Amniotic epithelial cell (primary cell): ENCODE results near the gene PTPN22.
"Not testable (repeated sequence)": the region's sequence is repeated elsewhere in the genome, so short reads cannot be mapped to it uniquely, and the experiment has no call there.

Source experiments
- DNase-seq: peaks from one replicate; pipeline ENCODE4 v3.0.0-alpha.2; 2010; ENCODE audit warnings: low read depth

Gene PTPN22

DNA sequence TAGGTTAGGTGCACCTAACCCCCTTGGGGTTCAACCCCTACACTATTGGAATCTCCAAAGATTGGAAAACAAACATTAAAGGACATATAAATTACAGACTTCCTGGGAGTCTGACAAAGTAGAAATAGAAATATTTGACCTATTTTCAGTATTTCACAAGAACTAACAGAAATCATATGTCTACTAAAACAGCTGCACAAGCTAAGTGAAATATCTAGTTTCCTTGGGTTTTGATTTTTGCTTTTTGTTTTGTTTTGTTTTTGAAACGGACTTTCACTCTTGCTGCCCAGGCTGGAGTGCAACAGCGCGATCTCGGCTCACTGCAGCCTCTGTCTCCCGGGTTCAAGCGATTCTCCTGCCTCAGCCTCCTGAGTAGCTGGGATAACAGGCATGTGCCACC is 18.8 kb downstream of the PTPN22 start:
- DNase-seq: not testable (repeated sequence)

DNA sequence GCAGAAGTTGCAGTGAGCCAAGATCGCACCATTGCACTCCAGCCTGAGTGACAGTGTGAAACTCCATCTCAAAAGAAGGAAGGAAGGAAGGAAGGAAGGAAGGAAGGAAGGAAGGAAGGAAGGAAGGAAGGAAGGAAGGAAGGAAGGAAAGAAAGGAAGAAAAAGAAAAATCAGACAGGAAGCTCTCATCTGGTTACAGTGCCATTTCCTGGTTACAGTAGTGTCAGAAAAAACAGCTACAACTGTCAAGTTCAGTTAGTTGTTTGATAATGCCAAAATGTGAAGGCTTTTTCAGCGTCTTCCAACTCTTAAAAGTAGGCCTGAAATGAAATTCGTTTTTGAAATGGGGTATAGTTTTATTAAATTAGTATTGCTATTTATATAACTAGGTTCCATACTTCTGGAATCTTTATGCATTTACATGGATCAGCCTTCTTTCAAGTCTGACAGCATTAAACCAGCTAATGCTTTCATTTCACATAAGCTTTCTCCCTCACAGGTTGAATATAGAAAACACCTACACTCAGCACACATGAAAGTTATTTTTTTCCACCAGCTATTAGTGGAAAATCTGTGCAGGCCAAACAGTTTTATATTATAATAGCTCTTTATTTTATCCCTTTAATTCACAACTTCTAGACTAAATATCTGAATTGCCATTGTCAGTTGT is 21.2 kb downstream of the PTPN22 start:
- DNase-seq: no peak

DNA sequence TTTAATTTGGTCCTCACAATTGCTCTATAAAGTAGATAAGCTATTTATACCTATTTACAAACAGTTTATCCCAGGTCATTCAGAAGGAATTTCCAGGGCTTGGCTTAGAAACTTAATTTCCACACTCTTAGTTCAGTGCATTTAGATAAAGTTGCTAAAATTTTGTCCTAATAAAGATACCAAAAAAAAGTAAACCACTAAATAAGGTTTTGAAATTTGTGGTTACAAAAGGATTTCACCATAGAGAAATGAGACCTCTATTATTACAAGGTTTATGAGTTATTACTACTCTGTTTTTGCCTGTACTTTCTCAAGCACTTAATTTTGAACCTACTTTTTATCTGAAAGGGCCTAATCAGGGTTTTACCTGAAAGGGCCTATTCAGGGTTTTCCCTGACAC is 22.4 kb downstream of the PTPN22 start:
- DNase-seq: peak; percentile 91

DNA sequence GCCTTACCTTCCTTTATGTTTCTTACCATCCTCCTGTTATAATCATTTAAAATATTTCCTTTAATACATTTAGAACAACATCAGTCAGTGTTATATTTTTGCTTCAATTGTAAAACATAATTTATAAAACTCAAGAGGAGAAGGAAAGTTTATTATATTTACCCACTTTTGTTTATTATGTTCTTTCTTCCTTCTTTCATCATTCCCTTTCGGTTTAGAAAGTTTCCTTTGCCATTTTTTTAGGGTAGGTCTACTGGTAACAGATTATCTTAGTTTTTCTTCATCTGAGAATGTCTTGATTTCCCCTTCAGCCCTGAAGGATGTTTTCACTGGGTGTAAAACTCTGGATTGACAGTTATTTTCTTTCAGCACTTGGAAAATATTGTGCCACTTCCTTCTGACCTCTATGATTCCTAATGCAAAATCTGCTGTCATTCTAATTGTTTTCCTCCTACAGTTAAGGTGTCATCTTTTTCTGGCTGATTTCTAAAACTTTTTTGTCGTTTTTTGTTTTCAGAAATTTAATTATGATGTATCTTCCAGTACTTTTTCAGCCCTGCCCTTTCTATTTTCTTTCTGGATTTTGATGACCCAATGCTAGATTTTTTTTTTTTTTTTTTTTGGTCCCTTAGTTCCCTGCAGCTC is 25.0 kb downstream of the PTPN22 start:
- no peak for DNase-seq

DNA sequence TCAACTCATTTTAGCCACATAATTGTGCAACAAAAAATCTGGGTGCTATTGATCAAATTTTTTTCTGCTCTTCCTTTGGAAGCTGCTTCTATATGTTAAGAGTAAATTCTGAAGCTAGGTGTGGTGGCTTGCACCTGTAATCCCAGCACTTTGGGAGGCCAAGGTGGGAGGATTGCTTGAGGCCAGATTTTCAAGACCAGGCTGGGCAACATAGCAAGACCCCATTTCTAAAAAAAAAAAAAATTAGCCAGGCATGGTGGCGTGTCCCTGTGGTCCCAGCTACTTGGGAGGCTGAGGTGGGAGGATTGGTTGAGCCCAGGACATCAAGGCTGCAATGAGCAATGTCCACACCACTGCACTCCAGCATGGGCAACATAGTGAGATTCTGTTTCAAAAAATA is 35.0 kb downstream of the PTPN22 start:
- no peak for DNase-seq

DNA sequence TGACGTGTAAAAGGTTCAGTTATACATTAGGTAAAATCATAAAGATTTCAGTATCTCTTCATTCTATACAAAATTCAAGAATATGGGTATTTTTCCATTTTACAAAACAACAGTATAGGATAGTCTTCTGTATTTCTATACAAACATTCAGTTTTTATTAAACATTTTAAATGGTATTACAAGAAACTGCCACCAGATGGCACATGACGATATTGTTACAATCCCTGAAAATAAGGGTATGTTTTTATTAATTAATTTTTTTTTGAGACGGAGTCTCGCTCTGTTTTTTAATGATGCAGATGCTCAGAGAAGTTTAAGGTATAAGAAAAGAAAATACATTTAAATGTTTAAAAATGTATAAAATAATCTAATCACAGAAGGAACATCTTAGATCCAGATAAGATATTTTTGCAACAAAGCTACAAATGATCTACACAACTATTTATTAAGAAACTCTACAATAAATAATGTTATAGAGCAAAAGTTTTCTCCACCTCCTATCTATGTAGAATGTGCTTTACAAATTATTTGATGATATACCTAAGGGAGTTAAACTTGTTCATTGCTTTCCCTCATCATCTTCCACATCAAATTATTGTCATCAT is 35.7 kb downstream of the PTPN22 start:
- peak; percentile 53 for DNase-seq

DNA sequence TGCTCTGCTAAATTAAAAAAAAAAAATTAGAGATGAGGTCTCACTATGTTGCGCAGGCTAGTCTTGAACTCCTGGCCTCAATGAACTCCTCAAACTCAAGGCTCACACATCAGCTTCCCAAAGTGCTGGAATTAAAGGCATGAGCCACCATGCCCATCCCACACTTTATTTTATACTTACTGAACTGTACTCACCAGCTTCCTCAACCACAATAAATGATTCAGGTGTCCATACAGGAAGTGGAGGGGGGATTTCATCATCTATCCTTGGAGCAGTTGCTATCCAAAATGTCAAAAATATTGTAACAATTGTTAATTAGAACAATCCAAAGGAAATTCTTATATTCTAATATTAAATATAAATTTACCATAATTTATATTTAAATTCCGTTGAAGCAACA is 36.8 kb downstream of the PTPN22 start:
- DNase-seq: no peak

DNA sequence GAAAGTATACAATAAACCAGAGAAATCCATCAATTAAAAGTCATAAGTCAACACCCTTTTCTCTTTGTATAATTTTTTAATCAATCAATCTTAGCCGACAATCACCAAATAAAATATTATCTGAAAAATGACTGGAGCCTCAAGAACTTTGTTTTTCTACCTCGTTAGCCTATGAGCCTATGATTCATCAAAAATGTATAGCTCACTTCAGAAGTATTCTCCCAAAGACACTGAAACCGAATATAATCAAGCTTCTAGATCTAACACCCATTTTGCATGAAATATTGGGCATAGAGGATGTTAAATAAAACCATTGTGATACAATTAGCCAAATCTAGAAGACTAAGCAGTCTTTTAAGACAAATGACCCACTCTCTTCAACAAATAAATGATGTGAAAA is 41.5 kb downstream of the PTPN22 start:
- DNase-seq: peak; percentile 8

DNA sequence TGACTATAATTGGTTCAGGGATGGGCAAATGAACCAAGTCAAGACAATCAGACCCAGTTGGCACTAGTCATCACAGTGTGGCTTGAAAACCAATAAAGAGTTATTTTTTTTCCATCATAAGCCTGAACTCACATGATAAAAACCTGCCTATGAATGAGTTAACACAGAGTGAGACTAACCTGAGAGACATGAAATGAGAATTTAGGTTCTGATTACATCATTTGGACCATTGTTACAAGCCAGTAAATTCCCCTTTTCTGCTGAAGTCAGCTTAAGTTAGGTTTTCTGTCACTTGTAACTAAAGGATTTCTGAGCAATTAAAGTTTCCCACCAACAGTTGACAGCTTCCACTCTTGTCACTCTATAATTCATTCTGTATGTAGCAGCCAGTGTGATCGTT is 49.6 kb downstream of the PTPN22 start:
- no peak for DNase-seq

DNA sequence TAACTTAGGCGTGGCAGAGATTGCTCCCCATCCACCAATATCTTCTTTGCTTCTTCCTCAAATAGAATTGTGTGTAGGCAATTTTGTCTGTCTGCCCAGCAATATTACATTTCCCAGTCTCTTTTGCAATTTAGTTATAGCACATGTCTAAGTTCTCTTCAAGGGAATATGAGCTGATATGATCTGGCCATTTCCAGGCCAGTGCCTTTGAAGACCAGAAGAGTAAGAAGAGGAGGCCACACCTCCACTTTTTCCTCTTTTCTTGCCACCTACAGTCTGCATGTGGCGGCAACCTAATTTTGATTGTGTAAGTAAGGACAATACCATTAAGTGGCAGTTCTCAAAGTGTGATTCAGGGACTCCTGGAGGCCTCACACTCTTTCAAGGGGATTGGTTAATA is 52.9 kb downstream of the PTPN22 start:
- no peak for DNase-seq

DNA sequence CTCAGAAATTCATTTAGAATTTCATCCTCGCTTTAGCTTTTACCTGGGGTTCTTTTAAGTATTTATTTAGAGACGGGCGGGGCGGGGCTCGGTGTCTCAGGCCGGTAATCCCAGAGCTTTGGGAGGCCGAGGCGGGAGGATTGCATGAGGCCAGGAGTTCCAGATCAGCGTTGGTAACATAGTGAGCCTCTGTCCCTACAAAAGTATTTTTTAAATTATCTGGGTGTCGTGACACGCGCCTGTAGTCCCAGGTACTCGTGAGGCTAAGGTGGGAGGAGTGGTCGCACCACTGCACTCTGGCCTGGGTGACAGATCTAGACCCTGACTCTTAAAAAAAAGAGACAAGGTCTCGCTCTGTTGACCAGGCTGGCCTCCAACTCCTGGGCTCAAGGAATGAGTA is 58.3 kb downstream of the PTPN22 start:
- DNase-seq: no peak

DNA sequence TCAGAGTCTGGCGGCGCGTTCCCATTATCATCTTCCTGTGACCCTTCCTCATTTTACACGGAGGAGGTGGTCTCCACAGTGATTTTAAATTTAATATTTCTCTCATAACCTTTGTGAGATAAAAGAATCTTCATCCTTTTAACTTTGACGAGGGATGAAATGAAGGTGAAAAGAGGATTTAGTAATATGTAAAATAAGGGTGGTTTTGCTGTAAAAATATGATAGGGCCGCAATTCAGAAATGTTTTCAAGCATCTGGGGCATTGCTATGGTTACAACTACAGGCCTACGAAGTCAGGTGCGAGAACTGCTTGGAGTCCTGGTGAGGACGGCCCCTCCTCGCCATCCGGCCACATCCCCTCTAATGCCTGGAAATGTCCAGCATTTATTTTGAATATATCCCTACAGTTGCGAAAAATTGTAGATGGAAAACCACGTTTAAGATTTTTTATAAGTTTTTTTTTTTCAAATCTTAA is 58.8 kb downstream of the PTPN22 start:
- DNase-seq: peak; percentile 33

DNA sequence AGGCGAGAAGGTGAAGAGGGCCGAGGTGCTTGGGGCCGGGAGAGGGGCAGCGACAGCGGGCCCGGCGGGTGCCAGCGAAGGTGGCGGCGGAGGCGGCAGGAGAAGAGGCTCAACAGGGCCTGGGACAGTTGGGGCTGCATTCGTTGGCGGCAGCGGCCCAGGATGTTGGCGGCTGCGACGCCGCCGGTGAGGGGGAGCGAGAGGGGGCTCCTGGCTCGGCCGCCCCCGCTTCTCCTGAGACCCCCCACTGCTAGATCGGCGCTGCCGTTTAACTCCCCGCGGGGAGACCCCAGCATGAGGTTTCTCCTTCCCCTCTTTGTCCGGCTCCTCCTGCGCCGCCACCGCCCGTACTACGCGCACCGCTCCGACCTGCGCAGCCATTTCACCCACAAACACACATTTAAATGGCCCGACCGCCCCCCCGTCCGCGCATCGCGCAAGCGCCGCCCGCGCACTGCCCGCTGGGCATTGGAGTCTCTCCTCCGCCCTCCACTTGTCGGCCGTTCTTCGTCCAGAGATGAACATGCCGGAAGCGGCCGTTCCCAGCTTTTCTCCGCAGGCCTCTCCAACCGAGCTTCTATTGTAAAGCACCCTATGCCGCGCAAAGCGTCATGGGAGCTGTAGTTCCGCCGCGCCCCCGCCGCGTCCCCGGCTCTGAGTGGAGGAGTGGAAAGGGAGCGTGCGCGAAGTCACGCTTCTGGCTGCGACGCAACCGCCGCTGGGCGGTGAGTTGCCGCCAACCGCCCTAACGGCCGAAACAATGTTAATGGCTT is 59.4 kb downstream of the PTPN22 start, which contains the start of gene RSBN1:
RSBN1 (minus strand) TSS at position 589 of the 773 bp plus-strand sequence; CDS start at position 525, 64 bp downstream.
- peak; percentile 99 for DNase-seq

DNA sequence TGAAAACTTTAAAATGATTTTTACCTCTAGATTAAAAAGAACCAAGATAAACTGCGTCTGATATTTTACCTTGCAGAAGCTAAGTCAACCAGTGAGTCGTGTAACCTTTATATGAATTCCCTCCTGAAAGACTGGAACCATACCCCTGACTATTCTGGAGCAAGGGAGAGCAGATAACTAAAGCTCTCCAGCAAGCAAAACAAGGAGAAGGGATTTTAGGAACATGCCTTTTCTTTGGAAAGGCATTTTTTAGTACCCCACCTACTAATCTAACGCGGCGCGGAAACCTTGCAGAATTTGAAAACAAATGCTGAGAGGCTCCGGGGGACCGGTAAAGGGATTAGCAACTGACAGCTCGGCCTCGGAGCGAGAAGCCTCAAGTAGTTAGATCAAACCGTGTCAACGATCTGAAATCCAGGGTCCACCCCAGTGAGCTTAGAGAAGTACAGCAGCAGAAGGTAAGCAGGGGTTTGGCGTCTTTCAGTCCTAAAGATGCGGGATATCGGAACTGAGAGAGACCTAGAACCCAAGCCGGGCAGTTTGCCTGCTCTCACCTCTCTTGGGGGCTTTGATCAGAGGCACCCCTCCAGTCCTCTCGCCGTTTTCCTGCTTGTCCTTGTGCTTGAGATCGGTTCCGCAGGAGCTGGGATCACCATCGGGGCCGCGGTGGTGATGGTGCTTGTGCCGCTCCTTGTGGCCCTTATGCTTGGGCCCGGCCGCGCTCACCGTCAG is 60.2 kb downstream of the PTPN22 start:
- DNase-seq: no peak

DNA sequence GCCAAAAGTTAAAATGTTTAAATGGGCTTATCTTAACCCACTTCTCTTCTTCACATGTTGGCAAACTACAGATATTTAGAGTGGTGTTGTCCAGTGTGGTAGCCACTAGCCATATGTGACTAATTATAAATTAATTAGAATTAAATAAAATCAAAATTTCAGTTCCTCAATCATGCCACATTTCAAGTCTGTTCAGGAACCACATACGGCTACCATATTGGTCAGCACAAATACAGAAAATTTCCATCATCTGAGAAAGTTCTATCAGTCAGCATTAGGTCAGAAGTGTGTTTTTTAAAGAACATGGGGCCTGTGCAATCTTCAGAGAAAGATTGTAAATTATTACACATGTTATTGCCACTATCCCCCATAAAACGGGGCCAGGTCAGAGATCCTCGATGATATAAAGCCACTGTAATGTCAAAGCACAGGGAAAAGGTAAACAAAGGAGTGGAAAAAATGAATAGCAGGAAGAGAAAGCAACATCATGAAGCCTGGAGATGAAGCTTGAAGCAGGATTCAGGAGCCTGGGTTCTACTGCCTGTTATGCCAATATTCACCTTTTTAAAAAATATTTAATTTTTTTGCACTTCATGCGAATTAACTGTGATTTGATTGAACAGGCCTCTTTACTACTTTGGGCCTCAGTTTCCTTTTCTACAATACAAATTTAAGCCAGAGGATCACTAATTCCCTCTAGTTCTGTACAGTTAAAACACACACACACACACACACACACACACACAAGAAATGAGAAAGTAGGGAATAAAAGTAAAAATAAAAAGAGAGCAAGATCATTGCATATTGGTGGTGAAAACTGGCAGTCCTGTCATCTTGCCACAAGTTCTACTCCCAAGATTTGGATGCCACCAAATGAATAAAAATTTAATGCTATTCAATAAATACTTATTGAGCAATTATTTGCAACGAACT is 61.6 kb downstream of the PTPN22 start:
- peak; percentile 26 for DNase-seq

DNA sequence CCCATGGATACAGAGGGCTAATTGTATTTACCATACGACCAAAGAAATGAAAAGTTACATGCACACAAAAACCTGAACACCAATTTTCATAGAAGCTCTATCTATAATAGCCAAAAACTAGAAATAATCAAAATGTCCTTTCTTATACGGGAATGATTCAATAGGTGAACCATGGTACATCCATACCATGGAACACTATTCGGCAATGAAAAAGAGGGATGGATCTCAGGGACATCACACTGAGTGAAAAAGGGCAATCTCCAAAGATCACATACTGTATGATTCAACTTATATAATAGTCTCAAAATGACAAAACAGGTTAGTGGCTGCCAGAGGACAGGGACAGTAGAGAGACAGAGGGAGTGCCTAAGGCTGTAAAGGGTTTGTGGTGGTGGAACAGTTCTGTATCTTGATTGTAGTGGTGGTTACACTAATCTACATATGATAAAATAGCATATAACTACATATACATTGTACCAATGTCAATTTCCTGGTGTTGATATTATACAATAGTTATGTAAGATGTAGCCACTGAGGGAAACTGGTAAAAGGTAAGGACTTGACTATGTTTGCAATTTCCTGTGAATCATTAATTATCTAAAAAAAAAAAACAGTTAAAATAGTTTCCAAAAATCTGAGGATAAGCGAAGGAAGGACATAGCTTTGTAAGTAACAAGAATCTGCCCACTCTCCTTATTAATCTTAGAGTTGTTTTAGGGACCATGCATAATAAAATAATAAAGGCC is 62.9 kb downstream of the PTPN22 start:
- no peak for DNase-seq

DNA sequence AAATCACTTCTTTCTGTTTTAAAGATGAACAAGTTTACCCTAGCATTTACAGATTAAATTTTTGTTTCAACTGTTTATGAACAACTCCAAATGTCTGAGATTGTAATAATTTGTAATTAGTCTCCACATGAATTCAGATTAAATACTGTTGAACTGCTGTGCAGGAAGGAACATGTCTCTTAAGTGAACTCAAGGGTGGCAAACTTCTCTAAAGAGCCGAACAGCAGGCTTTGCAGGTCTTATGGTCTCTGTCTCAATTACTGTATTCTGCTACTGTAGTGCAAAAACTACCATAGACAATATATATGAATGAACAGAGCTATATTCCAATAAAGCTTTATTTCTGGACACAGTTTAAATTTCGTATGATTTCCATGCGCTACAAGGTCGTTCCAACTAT is 65.9 kb downstream of the PTPN22 start:
- DNase-seq: no peak

DNA sequence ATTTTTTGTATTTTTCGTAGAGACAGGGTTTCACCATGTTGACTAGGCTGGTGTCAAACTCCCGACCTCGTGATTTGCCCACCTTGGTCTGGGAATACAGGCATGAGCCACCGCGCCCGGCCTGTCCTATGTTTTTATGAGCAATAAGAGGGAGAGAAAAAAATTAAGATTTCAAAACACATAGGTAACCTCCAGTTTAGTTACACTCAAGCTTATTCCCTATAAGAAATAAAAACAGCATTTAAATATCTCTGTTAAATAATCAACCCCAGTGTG is 66.3 kb downstream of the PTPN22 start:
- DNase-seq: no peak

DNA sequence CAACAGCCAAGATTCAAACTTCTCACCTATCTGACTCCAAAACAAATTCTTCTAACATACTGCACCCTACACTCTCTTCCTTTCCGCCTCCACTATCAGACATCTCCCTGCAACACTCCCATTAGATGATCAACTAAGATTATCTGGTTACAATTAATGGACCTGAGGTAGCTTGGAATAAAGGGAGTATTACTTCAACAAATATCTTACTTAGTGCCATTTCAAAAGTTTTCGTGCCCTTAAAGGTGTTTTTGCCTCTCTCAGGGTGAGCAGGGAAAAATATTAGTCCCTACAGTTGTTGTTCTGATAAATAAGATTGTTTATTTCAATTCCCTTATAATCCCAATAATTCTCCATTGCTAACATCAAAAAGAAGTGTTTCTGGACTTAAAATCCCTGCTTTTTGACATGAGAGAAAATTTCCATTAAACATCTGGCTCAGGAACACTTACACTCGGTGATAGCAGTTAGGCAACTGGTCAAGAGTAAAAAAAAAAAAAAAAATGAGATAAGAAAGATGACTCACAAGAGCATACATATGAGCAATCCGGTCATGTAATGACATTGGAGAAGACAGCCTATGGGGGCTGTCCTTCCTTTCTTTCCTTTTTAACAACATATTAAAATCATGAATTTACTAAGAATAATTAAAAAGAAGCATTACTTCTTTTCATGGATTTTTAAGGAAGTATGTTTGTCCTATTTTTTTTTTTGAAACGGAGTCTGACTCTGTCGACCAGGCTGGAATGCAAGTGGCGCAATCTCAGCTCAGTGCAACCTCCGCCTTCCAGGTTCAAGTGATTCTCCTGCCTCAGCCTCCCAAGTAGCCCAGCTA is 66.9 kb downstream of the PTPN22 start:
- DNase-seq: peak; percentile 92
